ENCODE data around the gene IQCE. TPM values are rescaled to one million over a fixed set of nuclear protein-coding genes. Genes with fewer than 3 reads are reported as not detected.

Gene IQCE
- total and polyA plus RNA-seq, 11 donors: 5.0 to 14.1 (median 10.3) TPM

- H3K27ac ChIP-seq: no peak overlapping the region
- H3K4me1 ChIP-seq: peaks cover 0 to 11% (median 5%) of the 10 kb centered on the region in 12 donors
- peaks cover 0 to 42% (median 32%) of the 10 kb centered on the region in 9 donors for H3K36me3 ChIP-seq
- intact Hi-C loops (cut with DNase I): loop anchor here in 2 of 10 donors (10.0 kb wide), 1 partner anchor 93 kb away; no protein-coding TSS in a partner anchor
- 87 to 89% (median 89%) methylated on average over 22 of the region's 22 CpGs for WGBS, 4 donors
- no peak for ATAC-seq
- TF ChIP-seq, protein P1, sequence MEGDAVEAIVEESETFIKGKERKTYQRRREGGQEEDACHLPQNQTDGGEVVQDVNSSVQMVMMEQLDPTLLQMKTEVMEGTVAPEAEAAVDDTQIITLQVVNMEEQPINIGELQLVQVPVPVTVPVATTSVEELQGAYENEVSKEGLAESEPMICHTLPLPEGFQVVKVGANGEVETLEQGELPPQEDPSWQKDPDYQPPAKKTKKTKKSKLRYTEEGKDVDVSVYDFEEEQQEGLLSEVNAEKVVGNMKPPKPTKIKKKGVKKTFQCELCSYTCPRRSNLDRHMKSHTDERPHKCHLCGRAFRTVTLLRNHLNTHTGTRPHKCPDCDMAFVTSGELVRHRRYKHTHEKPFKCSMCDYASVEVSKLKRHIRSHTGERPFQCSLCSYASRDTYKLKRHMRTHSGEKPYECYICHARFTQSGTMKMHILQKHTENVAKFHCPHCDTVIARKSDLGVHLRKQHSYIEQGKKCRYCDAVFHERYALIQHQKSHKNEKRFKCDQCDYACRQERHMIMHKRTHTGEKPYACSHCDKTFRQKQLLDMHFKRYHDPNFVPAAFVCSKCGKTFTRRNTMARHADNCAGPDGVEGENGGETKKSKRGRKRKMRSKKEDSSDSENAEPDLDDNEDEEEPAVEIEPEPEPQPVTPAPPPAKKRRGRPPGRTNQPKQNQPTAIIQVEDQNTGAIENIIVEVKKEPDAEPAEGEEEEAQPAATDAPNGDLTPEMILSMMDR (IDR thresholded peaks at IDR 0.05): no peak
- TF ChIP-seq POLR2A (IDR thresholded peaks at IDR 0.05): no peak
- no peaks in the 10 kb centered on the region for H3K27me3 ChIP-seq
- H3K4me3 ChIP-seq: no peak overlapping the region
- DNase-seq: no peak
- H3K9me3 ChIP-seq: no peaks in the 10 kb centered on the region
These were observed 13.5 kb downstream of the IQCE start for GRCh38 chr7:2572101-2572842.

DNA sequence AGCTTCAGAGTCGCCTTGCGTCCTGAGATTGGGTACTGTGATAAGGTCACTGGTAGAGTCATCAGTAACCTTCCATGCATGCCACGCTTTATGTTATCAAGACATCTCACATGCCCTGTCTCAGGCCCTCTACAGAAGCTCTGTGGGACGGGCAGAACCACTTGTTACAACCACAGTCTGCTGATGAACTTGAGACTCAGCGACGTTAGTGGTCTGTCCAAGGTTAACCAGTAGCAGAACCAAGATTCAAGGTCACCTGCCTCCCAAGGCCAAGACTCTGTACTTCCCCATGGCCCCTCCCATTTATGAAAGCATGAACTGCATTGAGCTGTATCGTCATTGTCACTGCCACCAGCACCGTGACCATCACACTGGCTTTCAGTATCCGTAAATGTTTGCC is 15.0 kb downstream of the IQCE start:
- intact Hi-C loops (cut with DNase I): loop anchor here in 2 of 10 donors (10.0 kb wide), 1 partner anchor 91 kb away; no protein-coding TSS in a partner anchor
- DNase-seq: peak in 1 of 5 donors; percentile 1
- Histone ChIP-seq H3K4me1 (no peaks in the 10 kb centered on the region), H3K9me3 (no peaks in the 10 kb centered on the region), H3K36me3 (peaks cover 0 to 49% (median 37%) of the 10 kb centered on the region in 9 donors), H3K4me3 (no peak overlapping the region), H3K27me3 (no peaks in the 10 kb centered on the region), H3K27ac (no peak overlapping the region)
- ATAC-seq: no peak
- WGBS, 4 donors: 89 to 92% (median 90%) methylated on average over 9 of the region's 9 CpGs
- TF ChIP-seq, protein P1 (IDR thresholded peaks at IDR 0.05): no peak
- no peak for TF ChIP-seq POLR2A (IDR thresholded peaks at IDR 0.05)

- no peak for TF ChIP-seq POLR2A (IDR thresholded peaks at IDR 0.05)
- 84 to 89% (median 85%) methylated on average over 21 of the region's 21 CpGs for WGBS, 4 donors
- Histone ChIP-seq H3K36me3 (peaks cover 0 to 60% (median 41%) of the 10 kb centered on the region in 9 donors), H3K27ac (no peak overlapping the region), H3K4me3 (no peak overlapping the region), H3K4me1 (no peaks in the 10 kb centered on the region), H3K9me3 (no peaks in the 10 kb centered on the region), H3K27me3 (no peaks in the 10 kb centered on the region)
- DNase-seq (peak in 1 of 5 donors; percentile 19), ATAC-seq (no peak)
- intact Hi-C loops (cut with DNase I): loop anchor here in 2 of 10 donors (10.0 kb wide), 1 partner anchor 90 kb away; no protein-coding TSS in a partner anchor
These were observed 16.4 kb downstream of the IQCE start for GRCh38 chr7:2575046-2575732.

DNA sequence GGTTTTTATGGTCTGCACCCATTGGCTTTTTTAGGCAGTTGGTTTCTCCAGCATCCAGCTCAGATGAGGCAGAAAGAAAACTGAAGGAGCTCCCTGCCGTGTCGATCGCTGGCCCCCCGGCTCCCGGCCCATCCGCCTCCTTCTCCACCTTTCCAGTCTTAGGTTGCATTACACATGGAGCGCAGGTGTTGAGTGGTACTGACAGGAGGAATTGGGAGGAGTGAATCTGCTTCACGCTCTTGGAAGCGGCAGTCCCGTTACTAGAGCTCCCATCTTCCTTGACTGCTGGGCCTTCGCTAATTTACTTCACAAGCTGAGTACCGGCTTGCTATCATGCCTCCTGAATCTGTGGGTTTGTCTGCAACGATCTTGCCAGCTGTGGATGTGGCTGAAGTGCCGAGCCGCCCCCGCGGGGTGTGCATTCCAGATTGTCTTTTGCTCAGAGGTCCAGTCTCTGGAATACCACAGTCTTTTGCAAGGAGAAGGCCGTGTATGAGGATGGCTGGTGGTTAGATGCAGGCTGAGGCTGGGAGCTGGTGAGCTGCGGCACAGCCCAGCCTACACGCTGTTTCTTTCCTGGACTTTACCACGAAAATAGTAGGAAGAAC is 17.1 kb downstream of the IQCE start:
- intact Hi-C loops (cut with DNase I): loop anchor here in 2 of 10 donors (10.0 kb wide), 1 partner anchor 89 kb away; no protein-coding TSS in a partner anchor
- 84 to 91% (median 90%) methylated on average over 19 to 21 of the region's 21 CpGs for WGBS, 4 donors
- DNase-seq (peak in 1 of 5 donors; percentile 9), ATAC-seq (no peak)
- Histone ChIP-seq H3K27ac (no peak overlapping the region), H3K36me3 (peaks cover 0 to 60% (median 41%) of the 10 kb centered on the region in 9 donors), H3K4me3 (no peak overlapping the region), H3K27me3 (no peaks in the 10 kb centered on the region), H3K9me3 (no peaks in the 10 kb centered on the region), H3K4me1 (no peaks in the 10 kb centered on the region)
- TF ChIP-seq, protein P1 (IDR thresholded peaks at IDR 0.05): no peak
- no peak for TF ChIP-seq POLR2A (IDR thresholded peaks at IDR 0.05)
